ENCODE results near the gene ARMC2. TPM values are rescaled to one million over a fixed set of nuclear protein-coding genes. Genes with fewer than 3 reads are reported as not detected.

Gene ARMC2
- total and polyA plus RNA-seq, 2 of the 4 experiments (the other 2 are of a cell fraction) = 0.72 to 3.9 TPM

- 60% methylated on average over 1 of the region's 5 CpGs; no CpG with 5 or more reads in 1 of the 2 experiments for WGBS, 2 experiments (ENCODE audit: extremely low coverage in 2 of 2, insufficient read length in 1 of 2)
- no peak overlapping the region for H2BK5ac ChIP-seq (ENCODE audit: low read depth, low read length, poor library complexity, severe bottlenecking)
- no peak overlapping the region for H4K8ac ChIP-seq (ENCODE audit: low read depth in 2 of 2, low read length in 2 of 2)
- CTCF ChIA-PET = no interaction called here
- peaks cover 20% of the 10 kb centered on the region for H3K4me1 ChIP-seq (ENCODE audit: control insufficient read depth, insufficient read depth, low read length)
- in situ Hi-C loops (cut with MboI; ENCODE audit: low sequenced_read_pairs) (no loop called here), dilution Hi-C loops (cut with HindIII; ENCODE audit: low sequenced_read_pairs, unreplicated experiment) (no loop called here), intact Hi-C loops (cut with micrococcal nuclease) (no loop called here)
- peak overlapping the region; percentile 5; the same call in 1 of the 2 replicates for H3K4me2 ChIP-seq (ENCODE audit: low read depth, low read length)
- no peak overlapping the region for H4K91ac ChIP-seq (ENCODE audit: insufficient read depth, low read depth, low read length)
- H2AK5ac ChIP-seq (ENCODE audit: low read depth, low read length) = no peak overlapping the region
- no peaks in the 10 kb centered on the region; a peak in 1 of 4 replicates for H3K79me1 ChIP-seq (ENCODE audit: low read depth in 1 of 2, low read length in 2 of 2)
- no peak overlapping the region for H3K18ac ChIP-seq (ENCODE audit: low read depth, low read length)
- H3K36me3 ChIP-seq (ENCODE audit: control insufficient read depth, insufficient read depth, low read length) = no peaks in the 10 kb centered on the region; the same call in 1 of the 2 replicates
- H3K4ac ChIP-seq (ENCODE audit: low read depth, low read length) = no peak overlapping the region
- H3K14ac ChIP-seq (replicated peaks; ENCODE audit: low read depth, low read length) = no peak overlapping the region
- no peak overlapping the region; the same call in 1 of the 2 replicates for H4K5ac ChIP-seq (ENCODE audit: low read depth, low read length)
- H4K20me1 ChIP-seq (ENCODE audit: insufficient read depth, low read length) = no peaks in the 10 kb centered on the region
- no peak overlapping the region for H3K27ac ChIP-seq (ENCODE audit: insufficient read depth, low read length)
- DNase-seq (peak; percentile 46), ATAC-seq (ENCODE audit: low read depth) (0 out of 2 replicates have a peak, but pooled peaks have one; percentile 30)
- no peak overlapping the region for H2AFZ ChIP-seq (replicated peaks; ENCODE audit: low read length, poor library complexity)
- H2BK15ac ChIP-seq (ENCODE audit: low read depth, low read length) = no peak overlapping the region
- TF ChIP-seq ELK1 (IDR thresholded peaks at IDR 0.05; ENCODE audit: borderline replicate concordance, low read depth, low read length) (no peak), RFX5 (IDR thresholded peaks at IDR 0.05; ENCODE audit: low read depth, low read length) (no peak), CEBPB (IDR thresholded peaks at IDR 0.05; ENCODE audit: low read depth, low read length) (peak; percentile 44; the same call in 1 of the 2 replicates), MAFK (IDR thresholded peaks at IDR 0.05; ENCODE audit: low read depth, low read length) (no peak), BHLHE40 (IDR thresholded peaks at IDR 0.05; ENCODE audit: low read depth, low read length) (no peak)
- peaks cover 5% of the 10 kb centered on the region for H3K9me1 ChIP-seq (ENCODE audit: insufficient read depth, low read length)
- no peaks in the 10 kb centered on the region for H3K27me3 ChIP-seq (ENCODE audit: control insufficient read depth, insufficient read depth, low read length)
- no peak overlapping the region for H3K56ac ChIP-seq (ENCODE audit: extremely low read depth, insufficient read depth, low read length)
- H3K23ac ChIP-seq (ENCODE audit: low read depth, low read length) = no peak overlapping the region
- H2BK120ac ChIP-seq (ENCODE audit: low read depth, low read length) = no peak overlapping the region
- H3K9me3 ChIP-seq (ENCODE audit: control insufficient read depth, insufficient read depth, low read length) = no peaks in the 10 kb centered on the region
- H2AK9ac ChIP-seq (replicated peaks; ENCODE audit: low read depth, low read length, poor library complexity) = no peak overlapping the region
- BruUV-seq (replicated peaks) = no TSS peak
- H3K9ac ChIP-seq (ENCODE audit: low read depth, low read length) = no peak overlapping the region
- no peak overlapping the region for H3K4me3 ChIP-seq (ENCODE audit: insufficient read depth, low read depth, low read length)
- no peak overlapping the region for H2BK20ac ChIP-seq (ENCODE audit: low read depth, low read length)
- POLR2A ChIA-PET (ENCODE audit: unreplicated experiment) = no interaction called here
Observed at GRCh38 chr6:108874470-108875160, 26.4 kb downstream of the ARMC2 start.
